HG03520 (cell line): ENCODE data around the gene CST9.
"Not testable (repeated sequence)": the region's sequence is repeated elsewhere in the genome, so short reads cannot be mapped to it uniquely, and the experiment has no call there.

Experiments
- ATAC-seq: cut with Tn5 transposase; IDR thresholded peaks from one replicate; pipeline ENCODE4 v1.9.1; 2021; ENCODE audit warnings: mild to moderate bottlenecking, moderate library complexity; ENCODE audit not compliant: unreplicated experiment

Gene CST9

GRCh38 chr20:23624324-23624691, 18.6 kb upstream of the CST9 start:
- no peak for ATAC-seq

- ATAC-seq = no peak
Measured at GRCh38 chr20:23623666-23624323, 18.1 kb upstream of the CST9 start.

DNA sequence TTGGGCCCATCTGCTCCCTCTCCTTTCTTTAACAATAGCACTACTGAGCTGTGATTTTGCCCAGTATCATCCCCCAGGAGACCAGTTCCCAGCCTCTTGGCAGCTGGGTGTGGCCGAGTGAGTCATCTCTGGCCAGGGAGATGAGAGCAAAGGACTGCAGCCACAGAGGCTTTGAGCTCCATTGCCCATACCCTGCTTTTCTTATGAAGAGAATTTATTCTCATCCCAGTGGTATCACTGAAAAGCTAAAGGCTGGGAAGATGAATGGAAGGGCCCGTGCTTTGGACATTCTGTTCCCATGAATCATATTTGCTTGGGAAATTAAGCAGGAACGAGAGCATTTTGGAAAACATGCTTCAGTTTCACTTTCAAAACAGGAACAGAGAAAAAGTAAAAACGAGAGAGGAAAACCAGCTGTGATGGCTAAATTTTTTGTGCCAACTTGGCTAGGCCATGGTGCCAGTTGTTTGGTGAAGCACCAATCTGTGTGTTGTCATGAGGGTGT, 17.2 kb upstream of the CST9 start:
- peak; percentile 44 for ATAC-seq

- ATAC-seq = not testable (repeated sequence)
Measured at GRCh38 chr20:23622401-23622800, 16.7 kb upstream of the CST9 start.

GRCh38 chr20:23620670-23621386, 15.1 kb upstream of the CST9 start:
- not testable (repeated sequence) for ATAC-seq

- no peak for ATAC-seq
Measured at GRCh38 chr20:23614163-23614562, 8.4 kb upstream of the CST9 start.

GRCh38 chr20:23613676-23614075, 8.0 kb upstream of the CST9 start:
- no peak for ATAC-seq

DNA sequence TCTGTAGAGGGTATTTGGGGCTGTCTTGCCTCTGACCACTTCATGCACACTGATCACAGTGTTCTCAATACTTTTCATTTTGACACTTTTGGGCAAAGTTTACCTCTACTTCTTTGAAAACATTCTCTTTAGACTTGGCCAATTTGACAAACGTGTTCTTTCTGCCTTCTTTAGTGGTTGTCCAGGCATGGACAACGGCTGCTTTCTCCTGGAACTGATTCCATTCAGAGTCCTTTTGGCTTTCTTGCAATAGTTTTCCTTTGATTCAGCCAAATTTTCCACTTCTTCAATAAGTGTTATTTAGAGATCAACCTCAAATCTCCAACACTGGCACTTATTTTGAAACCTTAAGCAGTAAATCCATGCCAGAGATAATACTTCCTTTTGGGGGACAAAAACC, 6.7 kb upstream of the CST9 start:
- ATAC-seq = no peak

DNA sequence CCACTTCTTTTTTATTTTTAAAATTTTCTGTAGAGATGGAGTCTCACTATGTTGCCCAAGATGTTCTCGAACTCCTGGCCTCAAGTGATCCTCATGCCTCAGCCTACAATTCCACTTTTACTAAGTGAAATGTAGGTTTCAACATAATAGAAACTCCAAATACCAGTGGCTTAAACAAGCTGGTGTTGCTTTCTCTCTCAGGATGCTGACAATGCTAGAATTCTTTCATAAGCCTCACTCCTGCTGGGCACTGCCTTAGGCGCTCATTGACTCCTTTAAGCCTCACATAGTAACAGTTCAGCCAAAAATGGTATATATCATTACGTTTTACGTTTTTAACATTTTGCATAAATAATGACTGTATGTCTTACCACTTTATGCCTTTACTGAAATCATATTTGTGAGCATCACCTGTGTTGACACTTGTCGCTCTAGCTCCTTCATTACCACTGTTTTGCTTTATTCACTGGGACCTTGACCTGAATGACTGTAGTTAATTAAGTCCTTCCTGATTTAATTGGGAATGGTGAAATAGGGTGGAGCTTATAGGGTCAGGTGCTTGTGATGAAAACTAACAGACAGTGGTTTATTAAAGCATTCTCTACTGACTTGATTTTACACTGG, 3.9 kb upstream of the CST9 start:
- ATAC-seq = no peak

- no peak for ATAC-seq
Measured at GRCh38 chr20:23608251-23608846, 2.6 kb upstream of the CST9 start.

DNA sequence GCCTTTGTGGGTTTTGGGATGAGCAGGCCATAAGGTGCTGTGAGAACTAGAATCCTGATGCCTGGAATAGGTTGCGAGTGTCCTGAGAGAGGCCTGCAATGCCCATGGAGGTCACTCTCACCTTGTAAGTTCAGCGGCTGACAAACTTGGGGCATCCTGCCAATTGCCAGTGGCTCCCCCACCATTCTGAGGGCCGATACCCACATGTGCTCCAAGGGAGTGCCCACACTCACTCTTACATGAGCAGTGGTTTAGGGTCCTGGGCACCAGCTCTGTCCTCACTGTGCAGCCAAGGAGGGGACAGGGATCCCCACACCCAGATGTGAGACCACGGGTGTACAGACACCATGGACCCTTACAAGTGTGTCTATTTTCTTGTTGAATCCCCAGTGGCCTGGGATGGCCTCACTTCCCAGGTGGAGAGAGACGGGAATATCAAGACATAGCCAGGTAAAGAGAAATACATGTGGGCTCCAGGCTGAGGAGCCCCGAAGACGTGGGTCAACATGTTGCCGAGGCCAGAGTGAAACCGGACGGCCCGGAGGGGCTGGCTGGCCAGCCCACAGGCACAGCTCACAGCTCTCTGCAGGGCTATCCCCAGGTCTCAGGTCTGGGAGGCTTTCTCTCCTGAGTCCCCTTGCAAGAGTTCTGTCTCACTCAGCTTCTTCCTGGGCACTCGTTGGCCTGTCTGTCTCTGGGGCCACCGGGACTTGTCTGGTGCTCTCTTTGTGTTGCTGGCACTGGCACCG, 2.0 kb upstream of the CST9 start:
- ATAC-seq = no peak

DNA sequence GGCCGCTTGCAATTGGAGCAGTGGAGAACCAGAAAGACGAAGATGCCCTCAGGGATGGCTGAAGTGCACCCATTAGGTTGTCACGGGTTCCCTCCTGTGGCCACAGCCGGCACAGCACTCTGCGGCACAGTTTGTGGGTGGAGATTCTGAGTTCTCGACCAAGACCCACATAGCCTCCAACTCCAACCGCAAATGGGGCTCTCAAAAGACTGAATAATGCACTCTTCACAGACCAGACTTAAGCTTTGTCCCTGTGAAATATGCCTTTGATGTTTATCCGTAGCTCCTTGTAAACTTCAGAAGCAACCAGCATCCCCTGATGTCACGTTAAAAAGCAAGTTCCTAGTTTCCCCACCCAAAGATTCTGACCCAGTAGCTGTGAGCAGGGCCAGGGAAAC, 934 bp upstream of the CST9 start:
- peak; percentile 95 for ATAC-seq

GRCh38 chr20:23604306-23604705, 1.4 kb downstream of the CST9 start:
- ATAC-seq = no peak

GRCh38 chr20:23603321-23603720, 2.4 kb downstream of the CST9 start:
- ATAC-seq = no peak

DNA sequence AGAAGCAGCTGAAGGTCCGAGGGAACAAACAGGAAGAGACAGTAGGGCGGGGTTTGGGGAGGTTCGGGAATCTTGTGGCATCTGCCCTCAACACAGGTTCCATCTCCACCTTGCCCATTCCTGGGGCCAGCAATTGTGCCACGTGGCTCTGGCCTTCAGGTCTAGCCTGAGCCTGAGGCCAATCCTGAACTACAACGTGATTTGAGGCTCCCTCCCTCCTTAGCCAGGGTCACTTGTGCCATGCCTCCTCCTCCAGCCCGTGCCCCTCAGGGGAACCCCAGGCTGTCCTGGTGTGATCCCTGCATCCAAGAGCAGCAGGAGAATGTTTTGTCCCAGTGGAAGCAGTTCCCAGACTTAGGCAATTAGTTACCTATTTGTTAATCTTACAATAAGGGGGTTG, 3.0 kb downstream of the CST9 start:
- no peak for ATAC-seq

GRCh38 chr20:23602241-23602640, 3.5 kb downstream of the CST9 start:
- no peak for ATAC-seq

DNA sequence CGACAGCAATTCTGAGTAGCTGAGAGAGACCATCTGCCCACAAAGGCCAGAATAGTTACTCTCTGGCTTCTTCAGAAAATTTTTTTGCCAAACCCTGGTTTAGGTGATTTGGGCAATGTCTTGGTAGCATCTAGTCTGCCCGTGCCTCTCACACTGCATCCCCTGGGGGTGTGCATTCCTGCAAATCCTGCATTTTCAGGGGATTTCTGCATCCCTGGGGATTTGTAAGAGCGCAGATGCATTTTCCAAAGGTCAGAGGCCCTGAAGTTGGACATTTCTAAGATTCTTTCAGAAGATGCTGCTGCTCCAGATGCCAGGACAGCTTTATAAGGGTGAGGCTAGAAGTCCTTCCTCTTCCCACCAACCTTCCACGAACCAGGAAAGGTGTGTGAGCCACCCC, 4.0 kb downstream of the CST9 start:
- no peak for ATAC-seq

GRCh38 chr20:23598481-23598880, 7.2 kb downstream of the CST9 start:
- ATAC-seq = no peak

DNA sequence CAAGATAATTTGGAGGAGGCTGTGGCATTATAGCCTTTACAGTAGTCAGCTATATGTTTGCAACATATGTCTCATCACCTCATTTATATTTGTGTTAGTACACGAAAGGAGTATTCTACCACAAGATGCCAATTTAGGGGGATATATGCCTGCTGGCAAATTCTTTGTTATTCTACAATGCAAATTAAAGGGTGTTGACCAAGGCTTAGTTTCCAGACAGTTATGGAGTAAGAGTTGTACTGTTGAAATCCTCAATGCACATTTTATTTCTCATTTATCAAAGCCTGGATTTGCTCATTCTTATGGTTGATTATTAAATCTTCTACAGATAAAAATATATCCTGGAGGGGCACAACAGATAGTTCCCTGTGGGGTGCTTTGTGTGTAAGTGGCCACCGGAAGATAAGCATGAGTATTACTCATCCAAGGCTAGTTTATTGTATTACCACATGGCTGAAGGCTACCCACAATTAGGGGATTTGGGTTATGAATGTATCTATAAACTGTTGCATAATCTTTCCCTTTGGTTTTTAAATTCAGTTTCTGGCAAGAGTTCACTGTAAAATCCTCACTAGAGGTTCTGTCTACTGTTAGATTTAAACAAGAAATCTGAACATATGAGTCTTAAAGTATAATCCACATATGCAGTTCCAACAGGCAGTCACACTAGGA, 9.0 kb downstream of the CST9 start:
- no peak for ATAC-seq

DNA sequence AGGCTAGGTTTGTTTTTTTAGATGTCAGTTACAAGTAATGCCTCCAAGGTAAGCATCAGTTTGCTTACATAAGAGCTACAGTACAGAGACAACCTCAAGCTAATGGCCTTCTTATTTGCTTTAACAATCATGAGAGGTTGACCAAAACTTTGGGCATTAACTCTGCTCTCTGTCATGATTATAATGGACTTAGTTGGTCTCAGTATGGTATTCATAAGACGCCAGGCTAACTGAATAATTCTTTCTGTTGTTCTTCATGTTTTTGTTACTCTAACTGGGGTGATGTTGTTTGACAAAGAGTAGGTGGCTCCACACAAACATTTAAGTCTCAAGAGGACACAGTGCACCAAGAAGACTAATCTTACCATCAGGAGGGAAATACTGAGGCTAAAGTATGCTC, 9.8 kb downstream of the CST9 start:
- ATAC-seq = no peak
